K562 (cell line): ENCODE results near the gene PBXIP1. TPM values are rescaled to one million over a fixed set of nuclear protein-coding genes. Genes with fewer than 3 reads are reported as not detected.
A peak's percentile ranks its signal among the peaks of the same experiment; 100 is the strongest.

Experiments
- ATAC-seq: fragments of 200-7000 bp; cut with Tn5 transposase; 3 replicates; pipeline ENCODE4 v1.9.1; 2020; ENCODE audit warnings: moderate library complexity
- BruUV-seq: library from RNA; stranded (reverse); fragments of 400-500 nt; replicated peaks from 2 replicates; lab custom pipeline; 2021; lab: Mats Ljungman, UMichigan
- CTCF ChIA-PET: fragments of 300-600 bp; formaldehyde crosslinking; extraction: SDS; loops from one replicate; lab custom pipeline; 2021; ENCODE audit warnings: low intra/inter-chr PET ratio; lab: Yijun Ruan, JAX
- POLR2A ChIA-PET: fragments of 300-600, 350-650 bp; sonication (Branson Sonifier 250); formaldehyde crosslinking; extraction: SDS; loops from one replicate; lab custom pipeline; 2021; ENCODE audit warnings: antibody characterized with exemption, inconsistent platforms; lab: Yijun Ruan, JAX
- DNase-seq, 4 experiments: peaks; one replicate each; pipeline versions ENCODE4 v3.0.0 to v3.0.0-alpha.2; 2011 to 2018; ENCODE audit warnings: low spot score in 3 of 4, mixed read lengths in 3 of 4; ENCODE audit errors: extremely low read depth in 1 of 4
- FAIRE-seq: peaks from 2 replicates; lab custom pipeline; 2011; peaks lifted over from hg19 to GRCh38; lab: Jason Lieb, UNC
- H2AFZ ChIP-seq: 2 replicates; pipeline ENCODE4 v1.6.0; 2011; ENCODE audit warnings: low read depth, low read length, control low read depth, inconsistent platforms
- H3K27ac ChIP-seq: fragments of 200-600 bp; 3 replicates; pipeline ENCODE4 v1.8.0; 2011; ENCODE audit warnings: low read depth, mild to moderate bottlenecking, control low read depth, inconsistent platforms, low read length, moderate library complexity, mixed read lengths; ENCODE audit errors: extremely low read depth
- H3K27me3 ChIP-seq, 2 experiments: fragments of 300-600 bp in 1 of 2; 2 replicates in 1 of 2; 3 replicates in 1 of 2; pipeline versions ENCODE4 v1.6.0 to v1.8.0; 2011; ENCODE audit warnings: inconsistent platforms in 2 of 2, low read length in 2 of 2, mild to moderate bottlenecking in 1 of 2, mixed read lengths in 1 of 2, moderate library complexity in 1 of 2; ENCODE audit not compliant: control insufficient read depth in 2 of 2, insufficient read depth in 2 of 2
- H3K36me3 ChIP-seq: fragments of 300-600 bp; 3 replicates; pipeline ENCODE4 v1.8.0; 2011; ENCODE audit warnings: mild to moderate bottlenecking, low read length, inconsistent platforms; ENCODE audit not compliant: control insufficient read depth, insufficient read depth
- H3K4me1 ChIP-seq, 2 experiments: fragments of 200-600 bp in 1 of 2; replicated peaks in 1 of 2; 2 replicates in 1 of 2; 3 replicates in 1 of 2; pipeline versions ENCODE4 v1.5.1 to v1.8.0; 2011; ENCODE audit warnings: inconsistent platforms in 2 of 2, low read length in 2 of 2, mild to moderate bottlenecking in 1 of 2, mixed read lengths in 1 of 2, moderate library complexity in 1 of 2; ENCODE audit not compliant: control insufficient read depth in 2 of 2, insufficient read depth in 2 of 2
- H3K4me2 ChIP-seq: 2 replicates; pipeline ENCODE4 v1.6.1; 2011; ENCODE audit warnings: low read length, control low read depth, inconsistent platforms, mixed read lengths; ENCODE audit not compliant: insufficient read depth
- H3K4me3 ChIP-seq: fragments of 200-600 bp; sonication (generic), shearing (Covaris generic); 2 replicates; pipeline ENCODE4 v1.5.1; 2016; ENCODE audit warnings: control low read depth, inconsistent platforms
- H3K79me2 ChIP-seq: fragments of 200-600 bp; 3 replicates; pipeline ENCODE4 v1.8.0; 2011; ENCODE audit warnings: low read length, inconsistent platforms; ENCODE audit not compliant: control insufficient read depth, insufficient read depth
- H3K9ac ChIP-seq, 2 experiments: 2 replicates each; pipeline versions ENCODE4 v1.6.0 to v1.6.1; 2011; ENCODE audit warnings: low read depth in 2 of 2, low read length in 2 of 2, control low read depth in 1 of 2, inconsistent platforms in 1 of 2, mild to moderate bottlenecking in 1 of 2, mixed read lengths in 1 of 2; ENCODE audit not compliant: insufficient read depth in 1 of 2
- H3K9me1 ChIP-seq: one replicate; pipeline ENCODE4 v1.6.0; 2011; ENCODE audit warnings: inconsistent platforms, mild to moderate bottlenecking, low read length, moderate library complexity; ENCODE audit not compliant: control insufficient read depth, insufficient read depth
- H3K9me3 ChIP-seq: replicated peaks from 2 replicates; pipeline ENCODE4 v1.5.1; 2011; ENCODE audit warnings: low read depth, low read length, inconsistent platforms; ENCODE audit not compliant: control insufficient read depth, insufficient read depth
- H4K20me1 ChIP-seq: replicated peaks from 2 replicates; pipeline ENCODE4 v1.6.1; 2011; ENCODE audit warnings: low read length, inconsistent platforms, mixed read lengths; ENCODE audit not compliant: control insufficient read depth, insufficient read depth
- ARID1B ChIP-seq: fragments of 450-650 bp; IDR thresholded peaks from 2 replicates; pipeline ENCODE4 v1.6.1; 2016; ENCODE audit warnings: antibody characterized with exemption, mild to moderate bottlenecking, inconsistent platforms
- CBFA2T2 ChIP-seq: fragments of 450-650 bp; conservative IDR thresholded peaks from 2 replicates; pipeline ENCODE4 v1.6.1; 2017; ENCODE audit warnings: mild to moderate bottlenecking
- CBFA2T3 ChIP-seq: fragments of 450-650 bp; IDR thresholded peaks from 2 replicates; pipeline ENCODE4 v1.6.1; 2017
- IRF9 ChIP-seq: fragments of 450-650 bp; IDR thresholded peaks from 2 replicates; pipeline ENCODE4 v1.6.1; 2016; ENCODE audit warnings: missing biosample characterization, missing genetic modification characterization
- NCOR1 ChIP-seq: fragments of 450-650 bp; IDR thresholded peaks from 2 replicates; pipeline ENCODE4 v1.6.1; 2016; ENCODE audit warnings: mild to moderate bottlenecking, moderate library complexity
- TCF3 ChIP-seq: sonication (generic); formaldehyde crosslinking; IDR thresholded peaks from 2 replicates; pipeline ENCODE4 v1.4.0; 2020; ENCODE audit warnings: mild to moderate bottlenecking, missing genetic modification reagents
- ZNF274 ChIP-seq: IDR thresholded peaks from 2 replicates; pipeline ENCODE4 v1.6.1; 2011; ENCODE audit warnings: low read depth, mild to moderate bottlenecking, low read length, moderate library complexity, borderline replicate concordance
- WGBS: fragments of 100-300 bp; shearing (Covaris generic); methylation state at CpG from one replicate; pipeline ENCODE4 v1.1.6; 2016; ENCODE audit warnings: low coverage, mixed read lengths; ENCODE audit not compliant: insufficient coverage; ENCODE audit errors: missing lambda C conversion rate; 5-methylcytosine and 5-hydroxymethylcytosine counted together
- in situ Hi-C: fragments of 300-500 bp; cut with MboI; formaldehyde crosslinking; loops from 4 replicates; pipeline ENCODE4 v1.15.0; 2018; ENCODE audit warnings: inconsistent platforms, mixed read lengths
- intact Hi-C: fragments of 100-400 bp; cut with micrococcal nuclease; formaldehyde crosslinking; loops from 2 replicates; pipeline ENCODE4 v1.14.2; 2022
- polyA plus RNA-seq, 8 experiments: library from polyadenylated mRNA; depleted of rRNA in 4 of 8; stranded (reverse) in 5 of 8; unstranded in 3 of 8; fragments of >200 nt; fragmentation: Nextera tagmentation in 2 of 8; fragmentation: Illumina TruSeq in 1 of 8; extraction: Ambion mirVana in 2 of 8; extraction: Trizol in 1 of 8; gene quantifications; 2 replicates each; pipeline versions ENCODE4 v1.2.1 to v1.2.3, GENCODE V29; 2011 to 2014; ENCODE audit warnings: inconsistent platforms in 1 of 8, missing spikeins in 1 of 8
- total RNA-seq, 7 experiments: library from RNA; depleted of rRNA in 6 of 7; stranded (reverse); fragments of >200 nt in 6 of 7; fragmentation: Illumina TruSeq in 2 of 7; extraction: Trizol in 2 of 7; gene quantifications; 2 replicates each; pipeline versions ENCODE4 v1.2.1 to v1.2.3, GENCODE V29; 2011 to 2021; ENCODE audit warnings: low replicate concordance in 1 of 7

The PBXIP1 gene
- total and polyA plus RNA-seq, 9 of the 15 experiments (the other 6 are each of a cell fraction or from before 2014, with no cell fraction given) = 0.13 to 8.3 (median 5.8) TPM

DNA sequence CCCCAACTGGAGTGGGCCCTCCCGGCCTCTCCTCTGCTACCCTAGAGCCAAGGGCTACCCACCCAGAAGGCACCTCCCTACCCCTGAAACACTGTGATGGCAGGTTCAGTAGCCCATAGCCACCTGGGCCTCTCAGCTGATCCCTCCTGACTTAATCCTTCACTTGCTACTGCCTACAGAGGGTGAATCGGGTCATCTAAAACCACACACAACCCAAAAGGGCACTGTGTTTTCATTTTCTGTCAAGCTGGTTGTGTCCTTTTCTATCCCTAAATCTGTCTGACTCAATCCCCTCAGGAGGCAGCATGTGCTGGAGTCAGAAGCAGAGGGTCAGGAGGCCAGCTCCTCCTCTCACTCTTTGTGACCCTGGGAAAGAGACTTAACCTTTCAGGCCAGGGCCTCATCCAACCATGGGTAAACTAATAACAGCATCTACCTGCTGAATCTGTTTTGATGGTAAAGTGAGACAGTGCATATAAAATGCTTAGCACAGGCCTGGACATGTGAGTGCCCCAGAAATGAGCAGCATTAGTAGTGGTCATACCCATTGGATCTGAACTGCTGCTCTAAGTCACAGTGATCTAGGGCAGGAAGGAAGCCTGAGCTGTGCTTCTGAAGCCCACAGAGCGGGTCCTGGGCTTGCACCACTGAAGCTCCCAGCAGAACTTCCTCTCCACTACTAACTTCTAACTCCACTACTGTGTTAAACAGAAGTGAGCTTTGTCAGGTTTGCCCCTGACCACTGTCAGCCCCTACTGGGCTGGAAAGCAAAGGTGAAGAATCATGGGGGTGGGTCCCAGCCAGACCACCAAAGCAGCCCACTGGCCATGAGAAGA is 30.3 kb downstream of the PBXIP1 start (continued):
- TF ChIP-seq NCOR1 (no peak), IRF9 (tag) (no peak)

GRCh38 chr1:154923695-154924094 is 32.2 kb downstream of the PBXIP1 start:
- Histone ChIP-seq H3K4me2 (no peak overlapping the region; the same call in 1 of the 2 replicates), H3K4me3 (no peak overlapping the region), H3K9me3 (no peaks in the 10 kb centered on the region), H3K4me1 (peaks cover 7 to 12% of the 10 kb centered on the region in 2 experiments; a peak in 4 of 5 replicates)
- BruUV-seq = no TSS peak
- POLR2A ChIA-PET = no interaction called here
- peak; percentile 74 for ATAC-seq
- peak in 2 of 4 experiments; percentile 37 to 38 for DNase-seq
- TF ChIP-seq CBFA2T2 = 0 out of 2 replicates have a peak, but pooled peaks have one; percentile 15
- peak; percentile 38 for TF ChIP-seq CBFA2T3
- TF ChIP-seq ARID1B = peak; percentile 57
- TF ChIP-seq TCF3 (CRISPR knock-in tag) = peak; percentile 66
- TF ChIP-seq ZNF274 = no peak
- TF ChIP-seq, all 486 proteins: peak for 4
- Histone ChIP-seq H3K27me3 (no peaks in the 10 kb centered on the region), H3K36me3 (peaks cover 4% of the 10 kb centered on the region; the same call in 2 of the 3 replicates), H2AFZ (no peak overlapping the region), H3K79me2 (no peaks in the 10 kb centered on the region), H3K9ac (peak overlapping the region in 1 of 2 experiments; percentile 74; a peak in 1 of 4 replicates), H3K27ac (no peak overlapping the region), H4K20me1 (no peaks in the 10 kb centered on the region), H3K9me1 (peaks cover 3% of the 10 kb centered on the region)
- in situ Hi-C loops (no loop called here), intact Hi-C loops (no loop called here)
- peak; percentile 65 for FAIRE-seq
- WGBS = 58% methylated on average over 3 of the region's 3 CpGs
- CTCF ChIA-PET = no interaction called here
